Activated naive CD4-positive, alpha-beta T cell treated with anti-CD3 and anti-CD28 coated beads, Interleukin-2, amount 10 ng/mL, durations not matched to agents 5 hours and 36 hours (primary cell): Measurements from ENCODE around the gene ELOA2. TPM values are rescaled to one million over a fixed set of nuclear protein-coding genes. Genes with fewer than 3 reads are reported as not detected.

ENCODE experiments used
- total RNA-seq, 2 experiments: library from RNA; stranded (reverse); gene quantifications; one replicate each; pipeline ENCODE4 v1.2.3, GENCODE V29; 2021

Gene ELOA2
- total RNA-seq = not detected

GRCh38 chr18:47035156-47035671, at the start of gene ELOA2:
TSS of gene ELOA2 (minus strand) at chr18:47035621. CDS start at chr18:47035264, 357 bp downstream.

Other genes starting within 250 kb of the ELOA2 start
- gene PIAS2, start 118.1 kb downstream of the ELOA2 start, total RNA-seq = 10 to 100 TPM; 35.8 to 37.1 TPM
- gene KATNAL2, start 118.0 kb downstream of the ELOA2 start, total RNA-seq = under 1 TPM; 0.60 to 0.82 TPM
- gene HDHD2, start 114.9 kb upstream of the ELOA2 start, total RNA-seq = 10 to 100 TPM; 40.9 to 44.7 TPM
- 1 to 10 TPM; 9.6 to 10.0 TPM for gene IER3IP1, start 140.7 kb upstream of the ELOA2 start, total RNA-seq
- not detected for gene SKOR2, start 216.0 kb upstream of the ELOA2 start, total RNA-seq